Karpas-422 (cell line): ENCODE data around the gene TMEM26. TPM values are rescaled to one million over a fixed set of nuclear protein-coding genes. Genes with fewer than 3 reads are reported as not detected.

ENCODE experiments used
- DNase-seq: peaks from one replicate; pipeline ENCODE4 v3.0.0-alpha.2; 2015
- H2AFZ ChIP-seq: fragments of 200-600 bp; sonication (generic); 2 replicates; pipeline ENCODE4 v1.6.1; 2014; ENCODE audit warnings: antibody characterized with exemption, low read length, mixed read lengths
- H3K27ac ChIP-seq: fragments of 200-600 bp; sonication (generic); 2 replicates; pipeline ENCODE4 v1.5.1; 2014; ENCODE audit warnings: mild to moderate bottlenecking, low read length, moderate library complexity
- H3K27me3 ChIP-seq: fragments of 200-600 bp; sonication (generic); 2 replicates; pipeline ENCODE4 v1.6.1; 2014; ENCODE audit warnings: low read length, mixed read lengths
- H3K36me3 ChIP-seq: fragments of 200-600 bp; sonication (generic); 2 replicates; pipeline ENCODE4 v1.6.1; 2014; ENCODE audit warnings: low read length, mixed read lengths; ENCODE audit not compliant: insufficient read depth
- H3K4me1 ChIP-seq: fragments of 200-600 bp; sonication (generic); 2 replicates; pipeline ENCODE4 v1.6.1; 2014; ENCODE audit warnings: mild to moderate bottlenecking, low read length, mixed read lengths
- H3K4me2 ChIP-seq: fragments of 200-600 bp; sonication (generic); 2 replicates; pipeline ENCODE4 v1.6.1; 2014; ENCODE audit warnings: low read length, low read depth, mild to moderate bottlenecking; ENCODE audit not compliant: poor library complexity, severe bottlenecking
- H3K4me3 ChIP-seq: fragments of 200-600 bp; sonication (generic); 2 replicates; pipeline ENCODE4 v1.5.1; 2014; ENCODE audit warnings: mild to moderate bottlenecking, antibody characterized with exemption, low read length, mixed read lengths
- H3K79me2 ChIP-seq: fragments of 200-600 bp; sonication (generic); 2 replicates; pipeline ENCODE4 v1.6.1; 2014; ENCODE audit warnings: mild to moderate bottlenecking, low read length, mixed read lengths
- H3K9ac ChIP-seq: fragments of 200-600 bp; sonication (generic); 2 replicates; pipeline ENCODE4 v1.6.0; 2014; ENCODE audit warnings: low read length
- H3K9me2 ChIP-seq: fragments of 200-600 bp; sonication (generic), shearing (Covaris generic); replicated peaks from 2 replicates; pipeline ENCODE4 v1.6.0; 2014; ENCODE audit warnings: mild to moderate bottlenecking, low read length, moderate library complexity; ENCODE audit not compliant: insufficient read depth
- H3K9me3 ChIP-seq: fragments of 300-700, 200-600 bp; sonication (generic); 2 replicates; pipeline ENCODE4 v1.6.1; 2014; ENCODE audit warnings: low read length, mixed read lengths
- H4K20me1 ChIP-seq: fragments of 200-600 bp; sonication (generic); 2 replicates; pipeline ENCODE4 v1.6.1; 2014; ENCODE audit warnings: mild to moderate bottlenecking, antibody characterized with exemption, low read length, low read depth; ENCODE audit not compliant: insufficient read depth
- total RNA-seq: library from RNA; depleted of rRNA; stranded (reverse); fragments of >200 nt; shearing (Covaris generic); gene quantifications from 2 replicates; pipeline ENCODE4 v1.2.3, GENCODE V29; 2014; ENCODE audit warnings: low replicate concordance

The TMEM26 gene
- total RNA-seq, 1 experiment from 2014 or later: not detected

- Histone ChIP-seq H3K9me2 (no peaks in the 10 kb centered on the region; the same call in 1 of the 2 replicates), H4K20me1 (no peaks in the 10 kb centered on the region), H3K79me2 (no peaks in the 10 kb centered on the region), H3K9me3 (no peaks in the 10 kb centered on the region), H3K27ac (no peak overlapping the region), H3K4me3 (no peak overlapping the region), H2AFZ (no peak overlapping the region), H3K9ac (no peak overlapping the region), H3K4me1 (no peaks in the 10 kb centered on the region), H3K27me3 (no peaks in the 10 kb centered on the region), H3K36me3 (no peaks in the 10 kb centered on the region), H3K4me2 (no peak overlapping the region)
- DNase-seq: no peak
Observed at GRCh38 chr10:61465171-61465496, 12.0 kb upstream of the TMEM26 start.

DNA sequence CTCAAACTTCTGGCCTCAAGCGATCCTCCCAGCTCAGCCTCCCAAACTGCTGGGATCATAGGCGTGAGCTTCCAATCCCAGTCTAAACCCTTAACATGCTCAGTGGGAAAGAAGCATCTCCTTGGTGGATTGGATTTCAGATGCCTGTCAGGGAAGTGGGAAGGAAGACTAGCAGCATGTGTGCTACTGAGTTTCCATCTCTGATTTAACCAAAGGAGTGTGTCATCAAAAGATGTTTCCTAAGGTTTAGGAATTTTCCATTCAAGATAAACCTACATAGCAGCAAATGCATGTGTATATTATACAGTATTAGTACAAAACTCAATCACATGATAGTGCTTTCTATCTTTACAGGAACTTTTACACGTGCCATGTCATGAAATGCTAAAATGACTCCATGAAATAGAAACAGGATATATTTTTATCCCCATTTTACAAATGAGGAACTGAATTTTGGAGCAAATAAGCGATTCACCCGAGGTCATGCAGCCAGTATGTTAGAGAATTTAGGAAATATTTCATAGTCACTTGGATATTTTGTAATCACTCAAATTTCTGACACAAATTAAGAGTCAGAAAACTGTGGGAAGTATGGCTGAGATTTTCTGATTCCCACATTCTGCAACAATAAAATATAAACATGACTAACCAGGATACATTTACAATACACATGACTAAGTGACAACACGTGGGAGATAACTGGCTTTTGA, 11.4 kb upstream of the TMEM26 start:
- no peaks in the 10 kb centered on the region for H4K20me1 ChIP-seq
- DNase-seq: no peak
- no peaks in the 10 kb centered on the region for H3K36me3 ChIP-seq
- no peak overlapping the region for H3K4me2 ChIP-seq
- H3K9ac ChIP-seq: no peak overlapping the region
- no peaks in the 10 kb centered on the region for H3K79me2 ChIP-seq
- no peak overlapping the region for H2AFZ ChIP-seq
- no peak overlapping the region for H3K4me3 ChIP-seq
- H3K27me3 ChIP-seq: no peaks in the 10 kb centered on the region
- no peak overlapping the region for H3K27ac ChIP-seq
- H3K9me2 ChIP-seq: no peaks in the 10 kb centered on the region; the same call in 1 of the 2 replicates
- no peaks in the 10 kb centered on the region for H3K9me3 ChIP-seq
- H3K4me1 ChIP-seq: no peaks in the 10 kb centered on the region

GRCh38 chr10:61463035-61463909, 10.1 kb upstream of the TMEM26 start:
- DNase-seq: no peak
- Histone ChIP-seq H4K20me1 (no peaks in the 10 kb centered on the region), H3K36me3 (no peaks in the 10 kb centered on the region), H3K27ac (no peak overlapping the region), H3K27me3 (no peaks in the 10 kb centered on the region), H3K4me3 (no peak overlapping the region), H3K4me2 (no peak overlapping the region), H3K9ac (no peak overlapping the region), H3K4me1 (no peaks in the 10 kb centered on the region), H3K79me2 (no peaks in the 10 kb centered on the region), H3K9me2 (no peaks in the 10 kb centered on the region; the same call in 1 of the 2 replicates), H3K9me3 (no peaks in the 10 kb centered on the region), H2AFZ (no peak overlapping the region)

DNA sequence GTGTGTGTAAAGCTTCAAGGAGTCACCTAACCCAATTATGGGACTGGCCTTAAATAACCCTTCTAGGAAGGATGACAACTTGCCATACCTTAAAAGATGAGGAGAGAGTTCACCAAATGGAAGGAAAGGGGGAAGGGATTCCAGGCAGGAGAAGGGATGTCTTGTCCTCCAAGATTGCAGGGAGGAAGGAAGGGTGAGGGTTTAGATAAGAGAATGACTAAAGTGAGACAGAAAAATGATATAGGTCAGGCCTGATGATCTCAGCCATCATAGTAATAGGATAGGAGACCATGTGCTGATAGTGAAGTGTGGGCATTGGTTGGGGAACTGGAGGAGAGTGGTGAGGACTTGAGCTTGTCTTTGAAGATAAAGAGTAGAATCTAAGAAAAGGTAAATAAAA, 7.7 kb upstream of the TMEM26 start:
- H3K4me3 ChIP-seq: no peak overlapping the region
- no peak overlapping the region for H3K9ac ChIP-seq
- H3K27ac ChIP-seq: no peak overlapping the region
- no peaks in the 10 kb centered on the region; the same call in 1 of the 2 replicates for H3K9me2 ChIP-seq
- H3K79me2 ChIP-seq: no peaks in the 10 kb centered on the region
- no peaks in the 10 kb centered on the region for H3K36me3 ChIP-seq
- no peaks in the 10 kb centered on the region for H3K9me3 ChIP-seq
- no peaks in the 10 kb centered on the region for H4K20me1 ChIP-seq
- no peaks in the 10 kb centered on the region for H3K4me1 ChIP-seq
- H3K4me2 ChIP-seq: no peak overlapping the region
- no peak overlapping the region for H2AFZ ChIP-seq
- DNase-seq: no peak
- H3K27me3 ChIP-seq: no peaks in the 10 kb centered on the region

DNA sequence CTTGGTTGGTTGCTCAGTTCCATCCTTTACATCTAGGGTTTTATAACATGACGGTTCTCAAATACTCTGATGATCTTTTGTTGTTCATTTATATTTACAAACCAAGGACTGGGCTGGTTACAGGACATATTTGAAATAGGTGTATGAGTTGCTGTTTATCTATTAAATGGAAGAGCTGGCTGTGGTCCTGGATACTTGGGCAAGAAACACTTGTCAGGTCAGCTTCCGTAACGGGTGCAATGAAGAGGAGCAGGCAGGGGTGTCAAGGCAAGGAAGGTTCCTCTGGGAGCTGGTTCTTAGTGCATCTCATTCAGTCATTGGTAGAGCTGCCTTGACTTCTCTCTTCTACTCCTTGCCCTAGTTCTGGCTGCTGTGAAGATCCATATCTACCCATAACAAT, 4.8 kb upstream of the TMEM26 start:
- Histone ChIP-seq H3K4me3 (no peak overlapping the region), H3K79me2 (no peaks in the 10 kb centered on the region), H3K4me1 (no peaks in the 10 kb centered on the region), H3K36me3 (no peaks in the 10 kb centered on the region), H3K27ac (no peak overlapping the region), H3K9me2 (no peaks in the 10 kb centered on the region; the same call in 1 of the 2 replicates), H3K9me3 (no peaks in the 10 kb centered on the region), H3K27me3 (no peaks in the 10 kb centered on the region), H2AFZ (no peak overlapping the region), H3K9ac (no peak overlapping the region), H4K20me1 (no peaks in the 10 kb centered on the region), H3K4me2 (no peak overlapping the region)
- no peak for DNase-seq

DNA sequence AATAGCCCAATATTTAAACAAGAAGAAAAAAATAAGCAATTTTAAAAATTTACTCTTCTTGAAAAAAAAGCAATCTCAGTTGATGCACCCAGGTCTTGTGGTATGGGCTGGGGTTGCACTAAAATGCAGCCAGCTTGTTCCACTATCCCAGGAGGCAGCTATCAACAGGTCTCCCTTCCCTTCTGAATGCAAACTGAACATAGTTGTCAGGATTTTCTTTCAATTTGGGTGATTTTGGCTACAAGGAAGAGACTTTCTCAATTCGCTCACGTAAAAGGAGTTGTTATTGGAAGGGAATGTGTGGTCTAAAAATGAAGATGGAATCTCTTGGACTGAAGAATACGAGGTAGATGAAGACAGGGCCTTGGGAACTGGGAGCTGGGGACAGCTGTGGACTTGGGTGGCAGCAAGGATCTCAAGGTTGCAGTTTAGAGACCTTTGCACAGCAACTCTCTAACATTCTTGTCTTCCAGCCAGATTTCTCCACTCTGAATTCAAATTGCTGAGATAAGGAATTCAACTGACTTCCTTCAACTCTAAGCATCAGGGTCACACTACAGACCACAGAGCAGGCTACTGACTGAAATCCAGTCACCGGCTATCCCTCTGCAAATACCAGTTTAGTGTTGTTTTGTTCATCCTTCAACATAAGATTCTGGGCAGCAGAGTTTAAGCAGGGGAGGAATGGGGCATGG, 3.1 kb upstream of the TMEM26 start:
- DNase-seq: no peak
- Histone ChIP-seq H3K9me2 (no peaks in the 10 kb centered on the region; the same call in 1 of the 2 replicates), H3K79me2 (no peaks in the 10 kb centered on the region), H3K9ac (no peak overlapping the region), H3K4me2 (no peak overlapping the region), H3K4me3 (no peak overlapping the region), H4K20me1 (no peaks in the 10 kb centered on the region), H3K27ac (no peak overlapping the region), H2AFZ (no peak overlapping the region), H3K9me3 (no peaks in the 10 kb centered on the region), H3K36me3 (no peaks in the 10 kb centered on the region), H3K4me1 (no peaks in the 10 kb centered on the region), H3K27me3 (no peaks in the 10 kb centered on the region)

GRCh38 chr10:61455656-61456055, 2.5 kb upstream of the TMEM26 start:
- H3K4me3 ChIP-seq: no peak overlapping the region
- H3K4me1 ChIP-seq: no peaks in the 10 kb centered on the region
- H3K79me2 ChIP-seq: no peaks in the 10 kb centered on the region
- H3K27me3 ChIP-seq: no peaks in the 10 kb centered on the region
- no peak overlapping the region for H2AFZ ChIP-seq
- H3K9me3 ChIP-seq: no peaks in the 10 kb centered on the region
- no peaks in the 10 kb centered on the region for H3K36me3 ChIP-seq
- no peaks in the 10 kb centered on the region for H3K9me2 ChIP-seq
- H4K20me1 ChIP-seq: no peaks in the 10 kb centered on the region
- no peak for DNase-seq
- no peak overlapping the region for H3K4me2 ChIP-seq
- H3K27ac ChIP-seq: no peak overlapping the region
- H3K9ac ChIP-seq: no peak overlapping the region

DNA sequence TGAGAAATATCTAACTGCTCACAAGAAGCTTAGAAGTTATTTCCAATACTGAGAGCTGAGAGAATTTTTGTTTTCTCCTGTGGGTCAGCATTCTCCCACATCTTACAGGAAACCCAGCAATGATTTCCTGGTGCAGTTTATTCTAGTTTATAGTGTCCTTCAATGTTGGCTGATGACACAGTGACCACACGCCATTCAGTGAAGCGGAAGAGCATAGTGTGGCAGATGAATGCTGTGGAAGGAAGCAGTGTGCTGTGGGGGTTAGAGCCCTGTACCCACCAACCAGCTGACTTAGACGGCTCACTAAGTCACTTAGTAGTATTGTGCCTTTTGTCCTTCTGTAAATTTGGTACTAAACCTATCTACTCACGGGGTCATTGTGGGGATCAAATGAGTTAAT, 1.4 kb upstream of the TMEM26 start:
- Histone ChIP-seq H3K27me3 (no peaks in the 10 kb centered on the region), H3K4me2 (no peak overlapping the region), H3K4me1 (no peaks in the 10 kb centered on the region), H3K27ac (no peak overlapping the region), H3K9me2 (no peaks in the 10 kb centered on the region), H3K36me3 (no peaks in the 10 kb centered on the region), H3K4me3 (no peak overlapping the region), H3K79me2 (no peaks in the 10 kb centered on the region), H4K20me1 (no peaks in the 10 kb centered on the region), H2AFZ (no peak overlapping the region), H3K9me3 (no peaks in the 10 kb centered on the region), H3K9ac (no peak overlapping the region)
- no peak for DNase-seq
